RWPE1 (cell line): ENCODE measurements around the gene ASPHD2.

Source experiments
- CTCF ChIA-PET: fragments of 350-600 bp; sonication (Branson Sonifier 250); formaldehyde crosslinking; extraction: SDS; loops from one replicate; lab custom pipeline; 2021; lab: Yijun Ruan, JAX
- POLR2A ChIA-PET: fragments of 400-600 bp; formaldehyde crosslinking; extraction: SDS; loops from one replicate; lab custom pipeline; 2020; ENCODE audit warnings: antibody characterized with exemption; ENCODE audit not compliant: low non-redundant PET; lab: Yijun Ruan, JAX
- DNase-seq: peaks from one replicate; pipeline ENCODE4 v3.0.0; 2012; ENCODE audit warnings: low spot score
- H3K27ac ChIP-seq: fragments of 450-650 bp; 2 replicates; pipeline ENCODE4 v1.5.1; 2017
- TF ChIP-seq, protein P1 (sequence below): fragments of 450-650 bp; conservative IDR thresholded peaks from 2 replicates; pipeline ENCODE4 v1.5.1; 2017; ENCODE audit warnings: low read depth, mild to moderate bottlenecking

ASPHD2 gene

DNA sequence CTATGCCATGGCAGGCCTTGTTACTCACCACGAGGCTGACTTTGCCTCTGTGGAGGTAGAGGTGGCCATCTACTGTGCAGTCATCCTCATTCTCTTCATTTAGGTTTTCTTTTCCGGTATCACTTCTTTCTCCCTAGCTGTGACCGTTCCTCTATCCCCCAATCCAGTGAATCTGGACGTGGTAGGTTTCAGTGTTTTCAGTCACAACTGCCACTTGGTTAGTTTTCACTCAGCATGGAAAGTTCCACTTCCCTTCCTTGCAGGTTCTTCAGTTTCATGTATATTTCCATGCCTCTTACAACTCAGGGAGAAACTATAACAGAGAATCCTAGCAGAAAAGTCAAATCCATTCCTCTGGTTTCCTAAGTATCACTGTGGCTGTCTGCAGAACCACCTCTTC, 52.6 kb downstream of the ASPHD2 start:
- no peak for DNase-seq
- CTCF ChIA-PET, result no interaction called here
- no peak overlapping the region for H3K27ac ChIP-seq
- TF ChIP-seq, protein P1, sequence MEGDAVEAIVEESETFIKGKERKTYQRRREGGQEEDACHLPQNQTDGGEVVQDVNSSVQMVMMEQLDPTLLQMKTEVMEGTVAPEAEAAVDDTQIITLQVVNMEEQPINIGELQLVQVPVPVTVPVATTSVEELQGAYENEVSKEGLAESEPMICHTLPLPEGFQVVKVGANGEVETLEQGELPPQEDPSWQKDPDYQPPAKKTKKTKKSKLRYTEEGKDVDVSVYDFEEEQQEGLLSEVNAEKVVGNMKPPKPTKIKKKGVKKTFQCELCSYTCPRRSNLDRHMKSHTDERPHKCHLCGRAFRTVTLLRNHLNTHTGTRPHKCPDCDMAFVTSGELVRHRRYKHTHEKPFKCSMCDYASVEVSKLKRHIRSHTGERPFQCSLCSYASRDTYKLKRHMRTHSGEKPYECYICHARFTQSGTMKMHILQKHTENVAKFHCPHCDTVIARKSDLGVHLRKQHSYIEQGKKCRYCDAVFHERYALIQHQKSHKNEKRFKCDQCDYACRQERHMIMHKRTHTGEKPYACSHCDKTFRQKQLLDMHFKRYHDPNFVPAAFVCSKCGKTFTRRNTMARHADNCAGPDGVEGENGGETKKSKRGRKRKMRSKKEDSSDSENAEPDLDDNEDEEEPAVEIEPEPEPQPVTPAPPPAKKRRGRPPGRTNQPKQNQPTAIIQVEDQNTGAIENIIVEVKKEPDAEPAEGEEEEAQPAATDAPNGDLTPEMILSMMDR, result no peak
- POLR2A ChIA-PET, result no interaction called here

DNA sequence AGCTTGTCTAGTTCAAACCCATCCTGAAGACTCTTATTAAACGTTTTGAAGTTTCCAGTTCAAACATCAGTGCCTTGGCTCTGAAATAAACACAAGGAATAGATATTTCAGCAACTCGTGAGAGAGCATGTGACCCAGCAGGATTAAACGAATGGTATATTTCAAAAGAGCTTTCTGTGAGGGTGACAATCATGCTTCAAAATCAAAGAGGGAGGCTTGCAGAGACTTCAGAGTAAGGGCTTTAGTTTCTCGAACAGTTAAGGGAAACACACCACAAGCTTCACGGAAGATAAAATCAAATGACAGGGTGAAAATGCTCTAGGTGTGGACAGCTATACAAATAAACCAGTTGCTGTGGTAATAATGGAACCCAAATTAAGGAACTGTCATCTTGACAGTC, 53.1 kb downstream of the ASPHD2 start:
- ChIA-PET CTCF (interaction anchor here (0.6 kb wide), 1 partner anchor 1815 kb away, joined by 4 read pairs; no protein-coding TSS in a partner anchor), POLR2A (no interaction called here)
- no peak for DNase-seq
- TF ChIP-seq, protein P1, result no peak
- H3K27ac ChIP-seq, result no peak overlapping the region

DNA sequence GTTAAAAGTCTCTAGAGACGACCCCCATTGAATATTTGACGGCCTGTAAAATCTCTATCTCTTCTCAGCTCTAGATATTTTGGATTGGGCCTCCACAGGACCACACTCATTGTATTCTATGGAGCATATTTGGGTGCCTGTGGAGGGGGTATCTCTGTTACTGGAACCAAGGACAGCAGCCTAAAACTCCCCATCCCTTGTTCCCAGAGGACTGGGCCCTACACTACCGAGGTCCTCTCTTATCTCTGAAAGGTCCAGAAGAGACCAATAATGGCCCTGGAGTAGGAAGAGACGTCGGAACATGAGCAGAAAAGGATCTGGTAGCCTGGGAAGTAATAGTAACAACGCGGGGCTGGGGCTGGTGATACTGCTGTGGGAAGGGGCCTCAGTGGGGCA, 54.0 kb downstream of the ASPHD2 start:
- no peak for DNase-seq
- peak overlapping the region; percentile 84 for H3K27ac ChIP-seq
- TF ChIP-seq, protein P1, result no peak
- ChIA-PET POLR2A (interaction anchor here (1.1 kb wide), 1 partner anchor 12 kb away, joined by 3 read pairs; no protein-coding TSS in a partner anchor), CTCF (no interaction called here)

DNA sequence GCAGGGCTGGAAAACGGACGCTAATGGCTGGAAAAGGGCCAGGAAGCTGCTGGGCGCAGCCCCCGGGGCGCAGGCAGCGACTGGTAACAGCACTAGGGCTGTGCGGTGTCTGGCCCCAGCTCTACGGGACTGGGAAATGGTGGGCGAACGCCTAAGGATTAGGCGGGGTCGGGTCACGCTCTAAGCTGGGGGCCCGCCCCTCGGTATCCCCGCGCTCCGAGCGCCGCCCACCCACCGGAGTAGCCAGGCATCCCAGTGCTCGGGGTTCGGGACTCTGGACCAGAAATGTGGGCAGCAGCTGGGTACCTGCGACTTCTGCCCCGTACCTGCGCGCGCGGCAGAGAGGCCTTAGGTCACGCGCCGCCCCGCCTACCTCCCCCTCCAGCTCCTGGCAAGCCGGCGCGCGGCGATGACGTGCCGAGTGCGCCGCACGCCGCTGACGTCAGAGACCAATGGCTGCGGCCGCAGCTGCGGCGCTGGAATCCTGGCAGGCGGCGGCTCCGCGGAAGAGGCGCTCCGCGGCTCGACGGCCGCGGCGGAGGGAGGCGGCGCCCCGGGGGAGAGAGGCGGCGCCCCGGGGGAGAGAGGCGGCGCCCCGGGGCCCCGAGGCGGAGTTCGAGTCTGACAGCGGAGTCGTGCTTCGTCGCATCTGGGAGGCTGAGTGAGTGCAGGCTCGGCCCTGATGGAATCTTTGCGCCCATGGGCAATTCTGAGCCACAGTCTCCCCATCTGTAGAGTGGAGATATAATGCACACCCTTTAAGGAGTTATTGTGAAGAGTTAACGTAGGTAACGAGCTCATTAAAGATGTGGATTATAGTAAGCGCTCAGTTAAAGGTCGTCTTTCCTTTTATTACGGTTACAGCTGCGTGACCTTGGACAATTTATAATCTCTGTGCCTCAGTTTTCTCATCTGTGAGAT, 54.6 kb downstream of the ASPHD2 start, which contains the start of the genes HPS4 and SRRD:
TSS of gene HPS4 (minus strand) at position 345 of the 921 bp plus-strand sequence. CDS start 2,021 bp downstream, outside the sequence.
TSS of gene SRRD (plus strand) at position 439 of the 921 bp plus-strand sequence. CDS start at position 453, 14 bp downstream.
- TF ChIP-seq, protein P1, result no peak
- peak; percentile 80 for DNase-seq
- CTCF ChIA-PET, result no interaction called here
- H3K27ac ChIP-seq, result peak within 1 kb of the TSS; percentile 84
- POLR2A ChIA-PET, result interaction anchor here (1.1 kb wide), 1 partner anchor 12 kb away, joined by 3 read pairs; no protein-coding TSS in a partner anchor

DNA sequence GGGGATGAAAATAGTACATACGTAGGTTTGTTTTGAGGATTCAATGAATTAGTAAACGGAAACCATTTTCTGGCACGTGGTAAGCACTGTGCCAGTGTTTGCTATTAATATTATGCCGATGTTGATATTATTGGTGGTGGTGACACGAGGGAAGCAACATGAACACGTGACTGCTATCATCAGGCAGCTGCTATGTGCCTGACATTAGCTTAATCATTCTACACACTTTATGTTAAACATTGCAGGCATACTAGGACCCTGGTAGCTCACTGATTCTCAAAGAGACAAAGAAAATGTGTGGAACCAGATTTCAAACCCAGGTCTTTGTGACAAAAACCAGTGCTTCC, 55.3 kb downstream of the ASPHD2 start:
- H3K27ac ChIP-seq, result peak overlapping the region; percentile 84
- POLR2A ChIA-PET, result no interaction called here

DNA sequence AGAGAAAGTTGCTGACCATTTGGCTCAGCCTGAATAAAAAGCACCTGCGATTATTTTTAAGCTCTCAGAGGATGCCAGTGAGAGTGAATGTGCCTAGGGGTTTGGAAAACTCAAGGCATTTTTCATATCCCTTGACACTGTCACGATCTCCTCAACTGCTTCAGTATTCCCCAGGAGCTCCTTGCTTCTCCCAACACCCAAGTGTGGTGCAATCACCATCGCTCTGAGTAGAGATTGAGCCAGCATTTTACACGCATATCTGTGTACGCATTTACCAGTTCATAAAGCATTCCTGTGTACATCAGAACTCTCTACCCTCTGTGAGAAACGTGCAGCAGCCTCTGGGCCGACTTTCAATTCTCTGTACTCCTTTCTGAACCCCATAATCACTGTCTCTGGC, 56.0 kb downstream of the ASPHD2 start:
- ChIA-PET POLR2A (no interaction called here), CTCF (no interaction called here)
- TF ChIP-seq, protein P1, result no peak
- H3K27ac ChIP-seq, result no peak overlapping the region
- DNase-seq, result no peak

More for the DNA sequence above, 55.3 kb downstream of the ASPHD2 start:
- CTCF ChIA-PET, result no interaction called here
- TF ChIP-seq, protein P1, result no peak
- no peak for DNase-seq
